Neural crest cell (in vitro differentiated cells): ENCODE measurements around the gene ATRNL1. TPM values are rescaled to one million over a fixed set of nuclear protein-coding genes. Genes with fewer than 3 reads are reported as not detected.
A peak's percentile ranks its signal among the peaks of the same experiment; 100 is the strongest.

Source experiments
- DNase-seq: peaks from one replicate; pipeline ENCODE4 v3.0.0; 2021; ENCODE audit warnings: low read depth, mixed read lengths, low spot score
- H3K27ac Mint-ChIP-seq: one replicate; pipeline ENCODE4 v1.8.0; 2021; ENCODE audit warnings: mild to moderate bottlenecking, mixed read lengths; ENCODE audit not compliant: unreplicated experiment
- H3K27me3 Mint-ChIP-seq: 2 replicates; pipeline ENCODE4 v1.8.0; 2021; ENCODE audit warnings: low read depth, mild to moderate bottlenecking, mixed read lengths
- H3K36me3 Mint-ChIP-seq: 2 replicates; pipeline ENCODE4 v1.8.0; 2021; ENCODE audit warnings: low read depth, mild to moderate bottlenecking, mixed read lengths
- H3K4me1 Mint-ChIP-seq: 2 replicates; pipeline ENCODE4 v1.8.0; 2021; ENCODE audit warnings: mixed read lengths
- H3K4me3 Mint-ChIP-seq: one replicate; pipeline ENCODE4 v1.8.0; 2021; ENCODE audit warnings: mild to moderate bottlenecking, mixed read lengths
- H3K9me3 Mint-ChIP-seq: 2 replicates; pipeline ENCODE4 v1.8.0; 2021; ENCODE audit warnings: mixed read lengths
- total RNA-seq: library from RNA; stranded (reverse); gene quantifications from 2 replicates; pipeline ENCODE4 v1.2.1, GENCODE V29; 2021
- TF ChIP-seq, protein P1 (sequence below): fragments of 200-600 bp; sonication (generic); conservative IDR thresholded peaks from 2 replicates; pipeline ENCODE4 v1.5.0; 2021; ENCODE audit warnings: antibody characterized with exemption, mild to moderate bottlenecking

The ATRNL1 gene
- total RNA-seq, 1 donor from 2014 or later, result 46.9 TPM

DNA sequence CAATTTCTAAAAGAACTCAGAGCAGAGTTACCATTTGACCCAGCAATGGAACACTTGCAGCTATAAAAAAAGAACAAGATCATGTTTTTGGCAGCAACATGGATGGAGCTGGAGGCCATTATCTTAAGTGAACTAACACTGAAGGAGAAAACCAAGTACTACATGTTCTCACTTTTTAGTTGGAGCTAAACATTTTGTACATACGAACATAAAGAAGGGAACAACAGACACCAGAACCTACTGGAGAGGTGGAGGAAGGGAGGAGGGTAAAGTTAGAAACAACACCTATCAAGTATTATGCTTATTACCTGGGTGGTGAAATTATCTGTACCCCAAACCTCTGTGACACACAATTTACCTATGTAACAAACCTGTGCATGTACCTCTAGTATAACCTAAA lies 329.5 kb downstream of the ATRNL1 start:
- Mint-ChIP-seq H3K36me3 (peaks cover 5% of the 10 kb centered on the region), H3K4me3 (no peak overlapping the region), H3K9me3 (peaks cover 6% of the 10 kb centered on the region)

GRCh38 chr10:115427611-115428010 lies 334.4 kb downstream of the ATRNL1 start:
- no peaks in the 10 kb centered on the region for H3K27me3 Mint-ChIP-seq
- H3K36me3 Mint-ChIP-seq, result no peaks in the 10 kb centered on the region
- H3K9me3 Mint-ChIP-seq, result no peaks in the 10 kb centered on the region
- no peak overlapping the region for H3K4me3 Mint-ChIP-seq
- no peak overlapping the region for H3K27ac Mint-ChIP-seq
- DNase-seq, result no peak
- TF ChIP-seq, protein P1, sequence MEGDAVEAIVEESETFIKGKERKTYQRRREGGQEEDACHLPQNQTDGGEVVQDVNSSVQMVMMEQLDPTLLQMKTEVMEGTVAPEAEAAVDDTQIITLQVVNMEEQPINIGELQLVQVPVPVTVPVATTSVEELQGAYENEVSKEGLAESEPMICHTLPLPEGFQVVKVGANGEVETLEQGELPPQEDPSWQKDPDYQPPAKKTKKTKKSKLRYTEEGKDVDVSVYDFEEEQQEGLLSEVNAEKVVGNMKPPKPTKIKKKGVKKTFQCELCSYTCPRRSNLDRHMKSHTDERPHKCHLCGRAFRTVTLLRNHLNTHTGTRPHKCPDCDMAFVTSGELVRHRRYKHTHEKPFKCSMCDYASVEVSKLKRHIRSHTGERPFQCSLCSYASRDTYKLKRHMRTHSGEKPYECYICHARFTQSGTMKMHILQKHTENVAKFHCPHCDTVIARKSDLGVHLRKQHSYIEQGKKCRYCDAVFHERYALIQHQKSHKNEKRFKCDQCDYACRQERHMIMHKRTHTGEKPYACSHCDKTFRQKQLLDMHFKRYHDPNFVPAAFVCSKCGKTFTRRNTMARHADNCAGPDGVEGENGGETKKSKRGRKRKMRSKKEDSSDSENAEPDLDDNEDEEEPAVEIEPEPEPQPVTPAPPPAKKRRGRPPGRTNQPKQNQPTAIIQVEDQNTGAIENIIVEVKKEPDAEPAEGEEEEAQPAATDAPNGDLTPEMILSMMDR, result no peak
- H3K4me1 Mint-ChIP-seq, result no peaks in the 10 kb centered on the region

More for the DNA sequence above, 329.5 kb downstream of the ATRNL1 start:
- H3K4me1 Mint-ChIP-seq, result no peaks in the 10 kb centered on the region
- TF ChIP-seq, protein P1, result no peak
- no peak overlapping the region for H3K27ac Mint-ChIP-seq
- H3K27me3 Mint-ChIP-seq, result no peaks in the 10 kb centered on the region
- no peak for DNase-seq

GRCh38 chr10:115432188-115432819 lies 339.1 kb downstream of the ATRNL1 start:
- no peaks in the 10 kb centered on the region for H3K36me3 Mint-ChIP-seq
- no peak for DNase-seq
- H3K27me3 Mint-ChIP-seq, result no peaks in the 10 kb centered on the region
- TF ChIP-seq, protein P1, result peak; percentile 67
- H3K27ac Mint-ChIP-seq, result no peak overlapping the region
- H3K4me3 Mint-ChIP-seq, result no peak overlapping the region
- H3K9me3 Mint-ChIP-seq, result no peaks in the 10 kb centered on the region
- no peaks in the 10 kb centered on the region for H3K4me1 Mint-ChIP-seq

DNA sequence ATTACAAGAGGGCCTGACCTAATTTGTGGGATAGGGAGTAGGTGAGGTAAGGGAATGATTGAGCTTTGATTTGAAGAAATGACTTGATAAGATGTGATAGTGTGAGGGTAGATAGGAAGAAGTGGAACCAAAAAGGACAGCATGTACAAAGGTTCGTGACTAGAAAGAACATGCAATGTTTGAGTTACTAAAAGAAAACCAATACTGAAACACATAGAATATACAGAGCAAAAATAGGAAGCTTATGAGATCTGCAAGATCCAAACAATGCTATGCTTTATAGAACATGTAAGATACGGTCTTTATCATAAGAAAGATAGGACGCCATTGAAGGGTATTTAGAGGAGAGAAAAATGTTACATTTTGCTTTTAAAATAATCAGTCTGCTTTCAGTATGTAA lies 343.8 kb downstream of the ATRNL1 start:
- H3K9me3 Mint-ChIP-seq, result no peaks in the 10 kb centered on the region
- H3K4me3 Mint-ChIP-seq, result no peak overlapping the region
- TF ChIP-seq, protein P1, result no peak

GRCh38 chr10:115441907-115442545 lies 348.9 kb downstream of the ATRNL1 start:
- Mint-ChIP-seq H3K36me3 (no peaks in the 10 kb centered on the region), H3K27me3 (no peaks in the 10 kb centered on the region), H3K27ac (no peak overlapping the region), H3K4me3 (no peak overlapping the region), H3K9me3 (no peaks in the 10 kb centered on the region), H3K4me1 (no peaks in the 10 kb centered on the region)
- TF ChIP-seq, protein P1, result peak; percentile 50
- no peak for DNase-seq

More for the DNA sequence above, 343.8 kb downstream of the ATRNL1 start:
- DNase-seq, result no peak
- Mint-ChIP-seq H3K27ac (no peak overlapping the region), H3K36me3 (no peaks in the 10 kb centered on the region), H3K27me3 (no peaks in the 10 kb centered on the region), H3K4me1 (no peaks in the 10 kb centered on the region)
